Activated T-cell treated with anti-CD3 and anti-CD28 coated beads, Interleukin-2, amount 50 U/mL, for 1 hour (primary cell): ENCODE measurements around the gene POLQ.
"Not testable (repeated sequence)": the region's sequence is repeated elsewhere in the genome, so short reads cannot be mapped to it uniquely, and the experiment has no call there.

Experiments
- DNase-seq: peaks from one replicate; pipeline ENCODE4 v3.0.0-alpha.2; 2020

POLQ gene

GRCh38 chr3:121411523-121411922, 134.3 kb downstream of the POLQ start:
- no peak for DNase-seq

- DNase-seq, result no peak
Measured at GRCh38 chr3:121405631-121406030, 140.2 kb downstream of the POLQ start.

DNA sequence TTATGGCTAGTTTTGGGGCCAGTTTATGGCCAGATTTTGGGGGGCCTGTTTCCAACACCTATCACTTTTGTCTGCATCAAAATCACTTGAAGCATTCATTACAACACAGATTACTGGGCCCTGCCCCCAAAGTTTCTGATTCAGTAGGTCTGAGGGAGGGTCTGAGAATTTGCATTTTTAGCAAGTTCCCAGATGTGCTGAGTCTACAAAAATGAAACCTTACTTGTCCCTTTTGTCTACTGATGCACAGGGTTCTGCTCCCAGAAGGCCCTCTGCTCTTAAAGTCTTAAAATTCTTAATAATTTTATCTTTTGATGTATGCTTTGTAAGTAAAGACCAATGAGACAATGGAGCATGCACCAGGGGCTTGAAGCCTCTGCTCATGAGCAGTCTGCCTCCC, 146.0 kb downstream of the POLQ start:
- DNase-seq, result no peak

GRCh38 chr3:121398051-121398450, 147.7 kb downstream of the POLQ start:
- not testable (repeated sequence) for DNase-seq

- DNase-seq, result not testable (repeated sequence)
Measured at GRCh38 chr3:121395967-121396366, 149.8 kb downstream of the POLQ start.

- DNase-seq, result not testable (repeated sequence)
Measured at GRCh38 chr3:121388308-121388707, 157.5 kb downstream of the POLQ start.
